ENCODE data around the gene NPAT. TPM values are rescaled to one million over a fixed set of nuclear protein-coding genes. Genes with fewer than 3 reads are reported as not detected.

Gene NPAT
- total and polyA plus RNA-seq, 9 of the 15 experiments (the other 6 are each of a cell fraction or from before 2014, with no cell fraction given) = 8.8 to 30.0 (median 22.1) TPM

DNA sequence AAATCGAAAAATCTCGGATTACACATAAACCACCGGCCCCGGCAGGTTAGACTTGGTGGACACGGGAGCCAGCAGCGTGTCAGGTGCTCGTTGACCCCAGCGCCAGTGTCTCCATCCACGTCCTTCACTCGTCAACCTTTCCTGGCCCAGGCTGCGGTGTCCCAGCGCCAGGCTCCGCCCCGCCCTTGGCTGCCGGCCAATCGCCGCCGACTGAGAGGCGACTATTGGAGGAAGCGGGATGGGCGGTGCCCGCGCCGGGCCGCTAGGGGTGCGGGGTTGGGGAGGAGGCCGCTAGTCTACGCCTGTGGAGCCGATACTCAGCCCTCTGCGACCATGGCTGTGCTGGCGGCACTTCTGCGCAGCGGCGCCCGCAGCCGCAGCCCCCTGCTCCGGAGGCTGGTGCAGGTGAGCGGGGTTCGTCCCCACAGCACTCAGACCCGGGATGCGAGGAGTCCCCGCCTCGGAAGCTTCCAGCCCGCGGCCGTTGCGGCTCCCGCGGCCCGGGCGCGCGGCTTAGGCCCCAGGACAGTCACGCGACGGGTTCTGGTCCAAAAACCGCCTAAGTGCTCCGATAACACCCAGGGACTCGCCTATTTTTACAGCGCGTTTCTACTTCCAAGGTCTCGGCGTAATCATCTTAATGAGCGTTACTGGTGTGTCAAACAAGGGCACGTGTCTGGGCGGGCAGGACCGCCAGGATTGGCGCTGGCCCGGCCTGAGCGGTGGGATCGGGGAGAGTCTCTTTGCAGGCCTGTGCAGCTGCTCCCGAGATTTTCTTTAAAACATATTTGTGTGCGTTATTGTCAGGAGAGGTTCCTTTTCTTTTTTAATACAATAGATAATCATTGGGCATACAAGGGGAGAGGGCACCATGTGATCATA, 100.9 kb downstream of the NPAT start, which contains the start of gene ACAT1 (continued):
- TF ChIP-seq, protein P1, sequence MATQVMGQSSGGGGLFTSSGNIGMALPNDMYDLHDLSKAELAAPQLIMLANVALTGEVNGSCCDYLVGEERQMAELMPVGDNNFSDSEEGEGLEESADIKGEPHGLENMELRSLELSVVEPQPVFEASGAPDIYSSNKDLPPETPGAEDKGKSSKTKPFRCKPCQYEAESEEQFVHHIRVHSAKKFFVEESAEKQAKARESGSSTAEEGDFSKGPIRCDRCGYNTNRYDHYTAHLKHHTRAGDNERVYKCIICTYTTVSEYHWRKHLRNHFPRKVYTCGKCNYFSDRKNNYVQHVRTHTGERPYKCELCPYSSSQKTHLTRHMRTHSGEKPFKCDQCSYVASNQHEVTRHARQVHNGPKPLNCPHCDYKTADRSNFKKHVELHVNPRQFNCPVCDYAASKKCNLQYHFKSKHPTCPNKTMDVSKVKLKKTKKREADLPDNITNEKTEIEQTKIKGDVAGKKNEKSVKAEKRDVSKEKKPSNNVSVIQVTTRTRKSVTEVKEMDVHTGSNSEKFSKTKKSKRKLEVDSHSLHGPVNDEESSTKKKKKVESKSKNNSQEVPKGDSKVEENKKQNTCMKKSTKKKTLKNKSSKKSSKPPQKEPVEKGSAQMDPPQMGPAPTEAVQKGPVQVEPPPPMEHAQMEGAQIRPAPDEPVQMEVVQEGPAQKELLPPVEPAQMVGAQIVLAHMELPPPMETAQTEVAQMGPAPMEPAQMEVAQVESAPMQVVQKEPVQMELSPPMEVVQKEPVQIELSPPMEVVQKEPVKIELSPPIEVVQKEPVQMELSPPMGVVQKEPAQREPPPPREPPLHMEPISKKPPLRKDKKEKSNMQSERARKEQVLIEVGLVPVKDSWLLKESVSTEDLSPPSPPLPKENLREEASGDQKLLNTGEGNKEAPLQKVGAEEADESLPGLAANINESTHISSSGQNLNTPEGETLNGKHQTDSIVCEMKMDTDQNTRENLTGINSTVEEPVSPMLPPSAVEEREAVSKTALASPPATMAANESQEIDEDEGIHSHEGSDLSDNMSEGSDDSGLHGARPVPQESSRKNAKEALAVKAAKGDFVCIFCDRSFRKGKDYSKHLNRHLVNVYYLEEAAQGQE (IDR thresholded peaks at IDR 0.05; ENCODE audit: borderline replicate concordance) = no peak
- TF ChIP-seq, protein P1 (CRISPR knock-in tag; IDR thresholded peaks at IDR 0.05; ENCODE audit: low read depth) = 0 out of 2 replicates have a peak, but pooled peaks have one; percentile 43
- TF ChIP-seq ATF1 (CRISPR knock-in tag; IDR thresholded peaks at IDR 0.05) = no peak
- peak; percentile 81 for TF ChIP-seq ATF1 (tag; IDR thresholded peaks at IDR 0.05)
- TF ChIP-seq YY1 (IDR thresholded peaks at IDR 0.05; ENCODE audit: borderline replicate concordance in 1 of 3, control insufficient read depth in 1 of 3, extremely low read depth in 1 of 3, insufficient read depth in 3 of 3, insufficient read length in 1 of 3, insufficient replicate concordance in 2 of 3, low read depth in 1 of 3, low read length in 2 of 3) = peak in 2 of 3 experiments; percentile 54 to 77
- TF ChIP-seq ATF7 (IDR thresholded peaks at IDR 0.05) = peak; percentile 73
- TF ChIP-seq CBFA2T3 (IDR thresholded peaks at IDR 0.05) = peak; percentile 2; the same call in 1 of the 2 replicates
- no peak for TF ChIP-seq ZNF212 (CRISPR knock-in tag; IDR thresholded peaks at IDR 0.05)
- peak; percentile 78 for TF ChIP-seq SAP30 (IDR thresholded peaks at IDR 0.05; ENCODE audit: borderline replicate concordance, insufficient read depth, low read depth, low read length, poor library complexity, severe bottlenecking)
- TF ChIP-seq TCF3 (CRISPR knock-in tag; IDR thresholded peaks at IDR 0.05) = no peak
- peak; percentile 88 for TF ChIP-seq CCNT2 (IDR thresholded peaks at IDR 0.05; ENCODE audit: borderline replicate concordance, extremely low read depth, insufficient read length, low read depth, low read length)
- TF ChIP-seq RCOR1 (IDR thresholded peaks at IDR 0.05; ENCODE audit: borderline replicate concordance in 1 of 2, low read depth in 2 of 2, low read length in 2 of 2) = peak in 1 of 2 experiments; percentile 68; a peak in 2 of 4 replicates
- no peak for TF ChIP-seq ZNF589 (CRISPR knock-in tag; IDR thresholded peaks at IDR 0.05; ENCODE audit: low read depth)
- TF ChIP-seq ZNF707 (CRISPR knock-in tag; conservative IDR thresholded peaks at IDR 0.05) = no peak
- 0 out of 2 replicates have a peak, but pooled peaks have one; percentile 13 for TF ChIP-seq SMARCE1 (IDR thresholded peaks at IDR 0.05)
- TF ChIP-seq GABPB1 (CRISPR knock-in tag; IDR thresholded peaks at IDR 0.05) = peak; percentile 83
- no peak for TF ChIP-seq TRIM25 (IDR thresholded peaks at IDR 0.05; ENCODE audit: borderline replicate concordance)

All from K562 (cell line).